ENCODE results near the gene CYP26A1. TPM values are rescaled to one million over a fixed set of nuclear protein-coding genes. Genes with fewer than 3 reads are reported as not detected.

CYP26A1 gene
- total and polyA plus RNA-seq, 2 experiments from 2014 or later: not detected

GRCh38 chr10:93063144-93063976, 10.3 kb upstream of the CYP26A1 start:
- no peaks in the 10 kb centered on the region for H3K9me2 ChIP-seq (ENCODE audit: insufficient read depth)
- DNase-seq: no peak
- H3K36me3 ChIP-seq (ENCODE audit: low read depth): no peaks in the 10 kb centered on the region
- H4K20me1 ChIP-seq (ENCODE audit: insufficient read depth): no peaks in the 10 kb centered on the region
- H3K9ac ChIP-seq: no peak overlapping the region
- H3K4me1 ChIP-seq (ENCODE audit: insufficient read depth): no peaks in the 10 kb centered on the region
- H3K9me3 ChIP-seq (ENCODE audit: low read depth): no peaks in the 10 kb centered on the region
- no peak overlapping the region for H3K4me2 ChIP-seq (ENCODE audit: unreplicated experiment)
- TF ChIP-seq EZH2 (IDR thresholded peaks at IDR 0.05; ENCODE audit: insufficient read depth, poor library complexity, severe bottlenecking) (peak; percentile 87), EZH2phosphoT487 (IDR thresholded peaks at IDR 0.05; ENCODE audit: insufficient read depth, low read depth) (no peak)
- H3K79me2 ChIP-seq (ENCODE audit: insufficient read depth): no peaks in the 10 kb centered on the region
- peak overlapping the region; percentile 62 for H3K4me3 ChIP-seq
- peak overlapping the region; percentile 51; the same call in 1 of the 2 replicates for H2AFZ ChIP-seq
- WGBS, 2 experiments (ENCODE audit: low coverage in 1 of 2, low lambda C conversion rate in 2 of 2, missing lambda C conversion rate in 2 of 2): 9 to 10% methylated on average over 35 to 41 of the region's 43 CpGs
- H3K27ac ChIP-seq: no peak overlapping the region
- no peaks in the 10 kb centered on the region for H3F3A ChIP-seq (ENCODE audit: insufficient read depth)
- peaks cover 85% of the 10 kb centered on the region for H3K27me3 ChIP-seq (replicated peaks; ENCODE audit: insufficient read depth)
- in situ Hi-C loops (cut with MboI): no loop called here

GRCh38 chr10:93063977-93064660, 9.6 kb upstream of the CYP26A1 start:
- in situ Hi-C loops (cut with MboI): no loop called here

GRCh38 chr10:93064874-93065660, 8.6 kb upstream of the CYP26A1 start:
- H3K4me1 ChIP-seq (ENCODE audit: insufficient read depth): no peaks in the 10 kb centered on the region
- in situ Hi-C loops (cut with MboI): no loop called here
- H3K79me2 ChIP-seq (ENCODE audit: insufficient read depth): no peaks in the 10 kb centered on the region
- no peaks in the 10 kb centered on the region for H3K9me3 ChIP-seq (ENCODE audit: low read depth)
- no peaks in the 10 kb centered on the region for H4K20me1 ChIP-seq (ENCODE audit: insufficient read depth)
- no peak for DNase-seq
- no peaks in the 10 kb centered on the region for H3F3A ChIP-seq (ENCODE audit: insufficient read depth)
- no peaks in the 10 kb centered on the region for H3K9me2 ChIP-seq (ENCODE audit: insufficient read depth)
- no peak overlapping the region for H3K27ac ChIP-seq
- peaks cover 92% of the 10 kb centered on the region for H3K27me3 ChIP-seq (replicated peaks; ENCODE audit: insufficient read depth)
- no peaks in the 10 kb centered on the region for H3K36me3 ChIP-seq (ENCODE audit: low read depth)
- no peak overlapping the region for H3K4me2 ChIP-seq (ENCODE audit: unreplicated experiment)
- H3K4me3 ChIP-seq: no peak overlapping the region
- H3K9ac ChIP-seq: no peak overlapping the region
- WGBS, 2 experiments (ENCODE audit: low coverage in 1 of 2, low lambda C conversion rate in 2 of 2, missing lambda C conversion rate in 2 of 2): 69 to 73% methylated on average over 12 of the region's 12 CpGs
- no peak for TF ChIP-seq EZH2phosphoT487 (IDR thresholded peaks at IDR 0.05; ENCODE audit: insufficient read depth, low read depth)
- TF ChIP-seq EZH2 (IDR thresholded peaks at IDR 0.05; ENCODE audit: insufficient read depth, poor library complexity, severe bottlenecking): no peak
- H2AFZ ChIP-seq: no peak overlapping the region

More at GRCh38 chr10:93063977-93064660, 9.6 kb upstream of the CYP26A1 start:
- Histone ChIP-seq H3F3A (ENCODE audit: insufficient read depth) (no peaks in the 10 kb centered on the region), H3K27ac (no peak overlapping the region), H3K4me1 (ENCODE audit: insufficient read depth) (no peaks in the 10 kb centered on the region), H3K4me2 (ENCODE audit: unreplicated experiment) (no peak overlapping the region), H3K4me3 (no peak overlapping the region), H3K9ac (no peak overlapping the region), H3K9me3 (ENCODE audit: low read depth) (no peaks in the 10 kb centered on the region), H3K9me2 (ENCODE audit: insufficient read depth) (no peaks in the 10 kb centered on the region), H3K36me3 (ENCODE audit: low read depth) (no peaks in the 10 kb centered on the region), H2AFZ (no peak overlapping the region), H4K20me1 (ENCODE audit: insufficient read depth) (no peaks in the 10 kb centered on the region), H3K79me2 (ENCODE audit: insufficient read depth) (no peaks in the 10 kb centered on the region), H3K27me3 (replicated peaks; ENCODE audit: insufficient read depth) (peaks cover 93% of the 10 kb centered on the region)
- DNase-seq: no peak
- TF ChIP-seq EZH2 (IDR thresholded peaks at IDR 0.05; ENCODE audit: insufficient read depth, poor library complexity, severe bottlenecking): no peak
- no peak for TF ChIP-seq EZH2phosphoT487 (IDR thresholded peaks at IDR 0.05; ENCODE audit: insufficient read depth, low read depth)
- 44 to 53% methylated on average over 9 of the region's 9 CpGs for WGBS, 2 experiments (ENCODE audit: low coverage in 1 of 2, low lambda C conversion rate in 2 of 2, missing lambda C conversion rate in 2 of 2)
